H9 (cell line): ENCODE results near the gene LMCD1. TPM values are rescaled to one million over a fixed set of nuclear protein-coding genes. Genes with fewer than 3 reads are reported as not detected.

Source experiments
- DNase-seq: peaks from one replicate; pipeline ENCODE4 v3.0.0-alpha.2; 2017
- H2AFZ ChIP-seq: one replicate; pipeline ENCODE4 v1.6.1; 2013; ENCODE audit warnings: mild to moderate bottlenecking, low read length, control low read depth, moderate library complexity
- H2AK5ac ChIP-seq: 2 replicates; pipeline ENCODE4 v1.6.1; 2013; ENCODE audit warnings: low read length, control low read depth, mixed read lengths; ENCODE audit not compliant: insufficient read length
- H2BK120ac ChIP-seq: one replicate; pipeline ENCODE4 v1.6.1; 2013; ENCODE audit warnings: low read depth, mild to moderate bottlenecking, low read length, control low read depth, inconsistent platforms; ENCODE audit not compliant: poor library complexity, severe bottlenecking
- H2BK12ac ChIP-seq: 2 replicates; pipeline ENCODE4 v1.6.1; 2013; ENCODE audit warnings: low read length, control low read depth, mixed read lengths, low read depth; ENCODE audit not compliant: insufficient read length
- H2BK15ac ChIP-seq: 2 replicates; pipeline ENCODE4 v1.6.1; 2013; ENCODE audit warnings: low read depth, low read length, control low read depth
- H2BK20ac ChIP-seq: one replicate; pipeline ENCODE4 v1.6.1; 2013; ENCODE audit warnings: low read depth, mild to moderate bottlenecking, low read length, control low read depth, inconsistent platforms; ENCODE audit not compliant: poor library complexity, severe bottlenecking
- H2BK5ac ChIP-seq: 2 replicates; pipeline ENCODE4 v1.6.1; 2013; ENCODE audit warnings: low read length, control low read depth, mixed read lengths; ENCODE audit not compliant: insufficient read length
- H3K14ac ChIP-seq: 2 replicates; pipeline ENCODE4 v1.6.1; 2013; ENCODE audit warnings: low read length, control low read depth; ENCODE audit not compliant: insufficient read depth
- H3K18ac ChIP-seq: 2 replicates; pipeline ENCODE4 v1.6.1; 2013; ENCODE audit warnings: low read depth, mild to moderate bottlenecking, mixed read lengths, low read length, control low read depth; ENCODE audit not compliant: insufficient read length
- H3K23ac ChIP-seq: 2 replicates; pipeline ENCODE4 v1.6.1; 2013; ENCODE audit warnings: low read length, control low read depth, mixed read lengths, low read depth; ENCODE audit not compliant: insufficient read length
- H3K23me2 ChIP-seq: 2 replicates; pipeline ENCODE4 v1.6.1; 2013; ENCODE audit warnings: low read depth, mild to moderate bottlenecking, mixed read lengths, low read length, control low read depth; ENCODE audit not compliant: insufficient read length, poor library complexity, severe bottlenecking
- H3K27ac ChIP-seq: 2 replicates; pipeline ENCODE4 v1.5.1; 2013; ENCODE audit warnings: low read length, control low read depth, mixed read lengths, low read depth; ENCODE audit not compliant: insufficient read length
- H3K27me3 ChIP-seq: 2 replicates; pipeline ENCODE4 v1.6.1; 2013; ENCODE audit warnings: low read length, control low read depth, inconsistent platforms; ENCODE audit not compliant: insufficient read depth
- H3K4ac ChIP-seq: 2 replicates; pipeline ENCODE4 v1.6.1; 2013; ENCODE audit warnings: low read depth, mild to moderate bottlenecking, control low read depth, inconsistent platforms, low read length, moderate library complexity
- H3K4me1 ChIP-seq: 2 replicates; pipeline ENCODE4 v1.6.1; 2013; ENCODE audit warnings: low read length, control low read depth, inconsistent platforms; ENCODE audit not compliant: insufficient read depth
- H3K4me2 ChIP-seq: 2 replicates; pipeline ENCODE4 v1.6.1; 2013; ENCODE audit warnings: low read length, control low read depth, mixed read lengths; ENCODE audit not compliant: insufficient read length, insufficient read depth
- H3K56ac ChIP-seq: 2 replicates; pipeline ENCODE4 v1.6.1; 2013; ENCODE audit warnings: low read depth, mild to moderate bottlenecking, mixed read lengths, low read length, control low read depth; ENCODE audit not compliant: insufficient read length
- H3K79me1 ChIP-seq: 2 replicates; pipeline ENCODE4 v1.6.1; 2013; ENCODE audit warnings: low read depth, mild to moderate bottlenecking, moderate library complexity, low read length, control low read depth, inconsistent platforms; ENCODE audit not compliant: insufficient read depth, poor library complexity, severe bottlenecking
- H3K79me2 ChIP-seq: 2 replicates; pipeline ENCODE4 v1.6.1; 2013; ENCODE audit warnings: low read length, control low read depth, inconsistent platforms; ENCODE audit not compliant: insufficient read depth
- H3K9ac ChIP-seq: 2 replicates; pipeline ENCODE4 v1.6.1; 2013; ENCODE audit warnings: low read length, control low read depth, mixed read lengths; ENCODE audit not compliant: insufficient read length; ENCODE audit errors: extremely low read depth
- H3K9me3 ChIP-seq: one replicate; pipeline ENCODE4 v1.6.1; 2013; ENCODE audit warnings: low read depth, low read length, inconsistent platforms; ENCODE audit not compliant: control insufficient read depth
- H3T11ph ChIP-seq: one replicate; pipeline ENCODE4 v1.6.1; 2013; ENCODE audit warnings: mild to moderate bottlenecking, low read length, control low read depth, inconsistent platforms
- H4K20me1 ChIP-seq: one replicate; pipeline ENCODE4 v1.6.1; 2013; ENCODE audit not compliant: control insufficient read depth, insufficient read length, insufficient read depth
- H4K5ac ChIP-seq: 2 replicates; pipeline ENCODE4 v1.6.1; 2013; ENCODE audit warnings: low read depth, mild to moderate bottlenecking, mixed read lengths, low read length, control low read depth; ENCODE audit not compliant: insufficient read length
- H4K8ac ChIP-seq: replicated peaks from 2 replicates; pipeline ENCODE4 v1.6.1; 2013; ENCODE audit warnings: low read length, control low read depth, mixed read lengths, low read depth; ENCODE audit not compliant: insufficient read length
- H4K91ac ChIP-seq: 2 replicates; pipeline ENCODE4 v1.6.1; 2013; ENCODE audit warnings: low read depth, mild to moderate bottlenecking, moderate library complexity, mixed read lengths, low read length, control low read depth; ENCODE audit not compliant: insufficient read length
- H3K27ac Mint-ChIP-seq, 3 experiments: 2 replicates in 2 of 3; 3 replicates in 1 of 3; pipeline ENCODE4 v1.8.0; 2020 to 2021; ENCODE audit warnings: mixed read lengths in 3 of 3, mild to moderate bottlenecking in 1 of 3, moderate library complexity in 1 of 3
- H3K27me3 Mint-ChIP-seq: 2 replicates; pipeline ENCODE4 v1.8.0; 2021; ENCODE audit warnings: low read depth, mild to moderate bottlenecking, moderate library complexity, mixed read lengths
- H3K36me3 Mint-ChIP-seq, 3 experiments: 2 replicates in 2 of 3; 3 replicates in 1 of 3; pipeline ENCODE4 v1.8.0; 2020 to 2021; ENCODE audit warnings: low read depth in 3 of 3, mixed read lengths in 3 of 3; ENCODE audit not compliant: insufficient read depth in 1 of 3
- H3K4me1 Mint-ChIP-seq, 2 experiments: 2 replicates each; pipeline ENCODE4 v1.8.0; 2020; ENCODE audit warnings: mixed read lengths in 2 of 2
- H3K4me3 Mint-ChIP-seq, 2 experiments: 2 replicates in 1 of 2; 3 replicates in 1 of 2; pipeline ENCODE4 v1.8.0; 2020 to 2021; ENCODE audit warnings: mild to moderate bottlenecking in 2 of 2, mixed read lengths in 2 of 2, moderate library complexity in 1 of 2
- H3K9me3 Mint-ChIP-seq, 2 experiments: 2 replicates in 1 of 2; 3 replicates in 1 of 2; pipeline ENCODE4 v1.8.0; 2020; ENCODE audit warnings: mild to moderate bottlenecking in 2 of 2, mixed read lengths in 2 of 2, moderate library complexity in 1 of 2
- CTCF ChIP-seq: fragments of 200-600 bp; sonication (generic); conservative IDR thresholded peaks from 3 replicates; pipeline ENCODE4 v1.8.0; 2021; ENCODE audit warnings: antibody characterized with exemption, mild to moderate bottlenecking
- WGBS: extraction: QIAGEN DNeasy Blood & Tissue Kit; methylation state at CpG from one replicate; pipeline ENCODE4 v1.1.7; 2013; ENCODE audit warnings: missing lambda C conversion rate, low lambda C conversion rate, mixed read lengths; ENCODE audit not compliant: insufficient read length; ENCODE audit errors: extremely low coverage; 5-methylcytosine and 5-hydroxymethylcytosine counted together
- total RNA-seq: library from RNA; stranded (reverse); gene quantifications from 2 replicates; pipeline ENCODE4 v1.2.1, GENCODE V29; 2021

The LMCD1 gene
- total RNA-seq, 1 experiment from 2014 or later, result 19.2 TPM

- Histone ChIP-seq H3K4me1 (no peaks in the 10 kb centered on the region; the same call in 1 of the 2 replicates), H2BK12ac (no peak overlapping the region), H3K27ac (no peak overlapping the region), H3K56ac (no peak overlapping the region), H2BK20ac (no peak overlapping the region), H4K5ac (no peak overlapping the region), H3K23me2 (no peaks in the 10 kb centered on the region), H3K27me3 (no peaks in the 10 kb centered on the region), H2BK15ac (no peak overlapping the region), H3K4ac (no peak overlapping the region), H3K9ac (no peak overlapping the region), H3K9me3 (no peaks in the 10 kb centered on the region), H3T11ph (no peak overlapping the region), H4K91ac (no peak overlapping the region), H2AK5ac (no peak overlapping the region), H3K79me1 (no peaks in the 10 kb centered on the region), H4K20me1 (no peaks in the 10 kb centered on the region), H3K4me2 (no peak overlapping the region), H3K23ac (no peak overlapping the region), H3K79me2 (no peaks in the 10 kb centered on the region), H2AFZ (no peak overlapping the region), H4K8ac (no peak overlapping the region), H2BK120ac (no peak overlapping the region), H3K14ac (no peak overlapping the region), H2BK5ac (no peak overlapping the region), H3K18ac (no peak overlapping the region)
- Mint-ChIP-seq H3K36me3 (no peaks in the 10 kb centered on the region), H3K4me1 (peaks cover 12 to 16% of the 10 kb centered on the region in 2 experiments), H3K27ac (no peak overlapping the region; a peak in 1 of 7 replicates), H3K9me3 (no peaks in the 10 kb centered on the region), H3K27me3 (0 out of 2 replicates have a peak, but pooled peaks cover 3% of the 10 kb centered on the region), H3K4me3 (no peak overlapping the region)
- no CpG with 5 or more reads among the region's 11 CpGs for WGBS
- TF ChIP-seq CTCF, result no peak
- DNase-seq, result no peak
Observed at GRCh38 chr3:8470801-8471200, 30.8 kb upstream of the LMCD1 start.
